WTC11 (cell line): Measurements from ENCODE around the gene ITGAE. TPM values are rescaled to one million over a fixed set of nuclear protein-coding genes. Genes with fewer than 3 reads are reported as not detected.

Experiments used
- ATAC-seq: fragments of 200-7000 bp; cut with Tn5 transposase; 2 replicates; pipeline ENCODE4 v1.10.0; 2021; ENCODE audit warnings: mild to moderate bottlenecking, moderate library complexity
- CTCF ChIA-PET: fragments of 300-600 bp; sonication (Branson Sonifier 250); formaldehyde crosslinking; loops from one replicate; lab custom pipeline; 2021; ENCODE audit warnings: antibody characterized with exemption; lab: Charles Lee
- POLR2A ChIA-PET: fragments of 350-600 bp; sonication (Branson Sonifier 250); formaldehyde crosslinking; loops from one replicate; lab custom pipeline; 2021; ENCODE audit warnings: antibody characterized with exemption; lab: Charles Lee
- DNase-seq: peaks from one replicate; pipeline ENCODE4 v3.0.0; 2021; ENCODE audit warnings: low spot score
- H3K27ac Mint-ChIP-seq: 2 replicates; pipeline ENCODE4 v1.8.0; 2021; ENCODE audit warnings: mixed read lengths
- H3K27me3 Mint-ChIP-seq: 2 replicates; pipeline ENCODE4 v1.8.0; 2021; ENCODE audit warnings: low read depth, mild to moderate bottlenecking, moderate library complexity, mixed read lengths
- H3K36me3 Mint-ChIP-seq: 2 replicates; pipeline ENCODE4 v1.8.0; 2021; ENCODE audit warnings: mixed read lengths
- H3K4me1 Mint-ChIP-seq: 2 replicates; pipeline ENCODE4 v1.8.0; 2022; ENCODE audit warnings: mixed read lengths
- H3K4me3 Mint-ChIP-seq: 2 replicates; pipeline ENCODE4 v1.8.0; 2021; ENCODE audit warnings: mild to moderate bottlenecking, moderate library complexity, mixed read lengths
- H3K9me3 Mint-ChIP-seq: 2 replicates; pipeline ENCODE4 v1.8.0; 2021; ENCODE audit warnings: mixed read lengths
- ATF3 ChIP-seq: sonication (generic); formaldehyde crosslinking; conservative IDR thresholded peaks from 2 replicates; pipeline ENCODE4 v1.8.1; 2022; ENCODE audit warnings: mild to moderate bottlenecking, missing genetic modification reagents
- ATF6 ChIP-seq: sonication (generic); formaldehyde crosslinking; IDR thresholded peaks from 2 replicates; pipeline ENCODE4 v1.8.1; 2023; ENCODE audit warnings: mild to moderate bottlenecking, missing genetic modification reagents
- CREB1 ChIP-seq: sonication (generic); formaldehyde crosslinking; IDR thresholded peaks from 2 replicates; pipeline ENCODE4 v1.8.0; 2023; ENCODE audit warnings: mild to moderate bottlenecking, missing genetic modification reagents
- EMX1 ChIP-seq: fragments of 250-450 bp; sonication (Bioruptor Pico); IDR thresholded peaks from 2 replicates; pipeline ENCODE4 v1.8.0; 2021; ENCODE audit warnings: mild to moderate bottlenecking
- ESRRA ChIP-seq: sonication (generic); formaldehyde crosslinking; IDR thresholded peaks from 2 replicates; pipeline ENCODE4 v1.8.1; 2022; ENCODE audit warnings: mild to moderate bottlenecking, missing genetic modification reagents, borderline replicate concordance
- FOXK1 ChIP-seq: sonication (generic); formaldehyde crosslinking; IDR thresholded peaks from 2 replicates; pipeline ENCODE4 v1.8.0; 2022; ENCODE audit warnings: mild to moderate bottlenecking, moderate library complexity, missing genetic modification reagents
- KAT7 ChIP-seq: sonication (generic); formaldehyde crosslinking; IDR thresholded peaks from 2 replicates; pipeline ENCODE4 v1.8.1; 2023; ENCODE audit warnings: missing genetic modification reagents, mild to moderate bottlenecking, borderline replicate concordance
- MAX ChIP-seq: sonication (generic); formaldehyde crosslinking; IDR thresholded peaks from 2 replicates; pipeline ENCODE4 v1.8.0; 2022; ENCODE audit warnings: mild to moderate bottlenecking, missing genetic modification reagents
- MXD4 ChIP-seq: fragments of 250-450 bp; sonication (Bioruptor Pico); IDR thresholded peaks from 2 replicates; pipeline ENCODE4 v1.8.0; 2021; ENCODE audit warnings: mild to moderate bottlenecking, moderate library complexity, borderline replicate concordance
- MYBL2 ChIP-seq: sonication (generic); formaldehyde crosslinking; IDR thresholded peaks from 2 replicates; pipeline ENCODE4 v1.8.1; 2023; ENCODE audit warnings: mild to moderate bottlenecking, moderate library complexity, missing genetic modification reagents
- NFE2L1 ChIP-seq: sonication (generic); formaldehyde crosslinking; IDR thresholded peaks from 2 replicates; pipeline ENCODE4 v1.8.1; 2023; ENCODE audit warnings: missing genetic modification reagents
- NR1H2 ChIP-seq: sonication (generic); formaldehyde crosslinking; IDR thresholded peaks from 2 replicates; pipeline ENCODE4 v1.9.0; 2021; ENCODE audit warnings: mild to moderate bottlenecking, moderate library complexity, missing genetic modification reagents
- OVOL2 ChIP-seq: fragments of 250-450 bp; sonication (Bioruptor Pico); IDR thresholded peaks from 2 replicates; pipeline ENCODE4 v1.9.0; 2021; ENCODE audit warnings: mild to moderate bottlenecking, borderline replicate concordance
- PREB ChIP-seq: sonication (generic); formaldehyde crosslinking; IDR thresholded peaks from 2 replicates; pipeline ENCODE4 v1.8.1; 2022; ENCODE audit warnings: mild to moderate bottlenecking, missing genetic modification reagents, moderate library complexity, borderline replicate concordance
- RELA ChIP-seq: sonication (generic); formaldehyde crosslinking; IDR thresholded peaks from 2 replicates; pipeline ENCODE4 v1.8.1; 2022; ENCODE audit warnings: missing genetic modification reagents, mild to moderate bottlenecking, borderline replicate concordance
- SP1 ChIP-seq: sonication (generic); formaldehyde crosslinking; conservative IDR thresholded peaks from 2 replicates; pipeline ENCODE4 v1.8.1; 2022; ENCODE audit warnings: missing genetic modification reagents
- STAT6 ChIP-seq: sonication (generic); formaldehyde crosslinking; conservative IDR thresholded peaks from 2 replicates; pipeline ENCODE4 v1.8.1; 2023; ENCODE audit warnings: mild to moderate bottlenecking, low read depth, missing genetic modification reagents, moderate library complexity
- TCF7 ChIP-seq: sonication (generic); formaldehyde crosslinking; IDR thresholded peaks from 2 replicates; pipeline ENCODE4 v1.8.0; 2022; ENCODE audit warnings: mild to moderate bottlenecking, low read depth, missing genetic modification reagents, moderate library complexity
- TEAD4 ChIP-seq: sonication (generic); formaldehyde crosslinking; IDR thresholded peaks from 2 replicates; pipeline ENCODE4 v1.8.0; 2022; ENCODE audit warnings: mild to moderate bottlenecking, missing genetic modification reagents
- ZNF138 ChIP-seq: sonication (generic); formaldehyde crosslinking; conservative IDR thresholded peaks from 2 replicates; pipeline ENCODE4 v1.8.1; 2022; ENCODE audit warnings: mild to moderate bottlenecking, moderate library complexity, missing genetic modification reagents
- ZNF263 ChIP-seq: sonication (generic); formaldehyde crosslinking; IDR thresholded peaks from 2 replicates; pipeline ENCODE4 v1.8.1; 2022; ENCODE audit warnings: low read depth, mild to moderate bottlenecking, moderate library complexity, missing genetic modification reagents
- ZNF416 ChIP-seq: fragments of 250-450 bp; sonication (Bioruptor Pico); IDR thresholded peaks from 2 replicates; pipeline ENCODE4 v1.9.0; 2021; ENCODE audit warnings: mild to moderate bottlenecking, inconsistent platforms
- ZNF512 ChIP-seq: sonication (generic); formaldehyde crosslinking; IDR thresholded peaks from 2 replicates; pipeline ENCODE4 v1.8.1; 2022; ENCODE audit warnings: missing genetic modification reagents, borderline replicate concordance
- ZSCAN18 ChIP-seq: fragments of 250-450 bp; sonication (Bioruptor Pico); IDR thresholded peaks from 2 replicates; pipeline ENCODE4 v2.1.2; 2022; ENCODE audit warnings: mild to moderate bottlenecking, moderate library complexity
- total RNA-seq: library from RNA; stranded (reverse); gene quantifications from 3 replicates; pipeline ENCODE4 v1.2.3, GENCODE V29; 2021

Gene ITGAE
- total RNA-seq, 1 experiment from 2014 or later = 19.5 TPM

GRCh38 chr17:3812771-3813170 lies 11.8 kb upstream of the ITGAE start:
- Mint-ChIP-seq H3K27me3 (no peaks in the 10 kb centered on the region), H3K4me3 (no peak overlapping the region), H3K36me3 (peaks cover 60% of the 10 kb centered on the region), H3K9me3 (no peaks in the 10 kb centered on the region), H3K4me1 (no peaks in the 10 kb centered on the region), H3K27ac (no peak overlapping the region)
- no peak for ATAC-seq
- ChIA-PET CTCF (interaction anchor here (0.6 to 3.4 kb wide), 3 partner anchors 14 to 75 kb away, joined by 3 to 35 read pairs (median 6); no protein-coding TSS in a partner anchor), POLR2A (no interaction called here)
- no peak for DNase-seq
- TF ChIP-seq ZNF263 (CRISPR knock-in tag) = no peak
- TF ChIP-seq TEAD4 = no peak
- no peak for TF ChIP-seq CREB1 (CRISPR knock-in tag)
- no peak for TF ChIP-seq SP1 (CRISPR knock-in tag)
- TF ChIP-seq ATF3 = no peak
- no peak for TF ChIP-seq MXD4 (CRISPR knock-in tag)
- TF ChIP-seq ATF6 (CRISPR knock-in tag) = no peak
- TF ChIP-seq ZNF138 = no peak
- TF ChIP-seq OVOL2 (CRISPR knock-in tag) = no peak
- no peak for TF ChIP-seq TCF7 (CRISPR knock-in tag)
- TF ChIP-seq ZNF416 (CRISPR knock-in tag) = no peak
- TF ChIP-seq NFE2L1 = no peak
- TF ChIP-seq STAT6 (CRISPR knock-in tag) = no peak

GRCh38 chr17:3812284-3812683 lies 11.3 kb upstream of the ITGAE start:
- TF ChIP-seq CREB1 (CRISPR knock-in tag) = no peak
- TF ChIP-seq MAX (CRISPR knock-in tag) = no peak
- no peak for TF ChIP-seq MYBL2 (CRISPR knock-in tag)
- no peak for TF ChIP-seq ESRRA (CRISPR knock-in tag)
- TF ChIP-seq ZSCAN18 (CRISPR knock-in tag) = no peak
- no peak for TF ChIP-seq EMX1
- TF ChIP-seq NR1H2 (CRISPR knock-in tag) = no peak
- no peak for TF ChIP-seq KAT7
- no peak for TF ChIP-seq ZNF512
- TF ChIP-seq TCF7 (CRISPR knock-in tag) = no peak
- TF ChIP-seq FOXK1 = no peak
- no peak for TF ChIP-seq ATF6 (CRISPR knock-in tag)
- TF ChIP-seq RELA (CRISPR knock-in tag) = no peak
- no peak for TF ChIP-seq PREB
- no peaks in the 10 kb centered on the region for H3K4me1 Mint-ChIP-seq
- ChIA-PET POLR2A (no interaction called here), CTCF (interaction anchor here (0.6 to 3.4 kb wide), 3 partner anchors 14 to 74 kb away, joined by 3 to 35 read pairs (median 6); no protein-coding TSS in a partner anchor)
- no peaks in the 10 kb centered on the region for H3K9me3 Mint-ChIP-seq
- no peak overlapping the region for H3K27ac Mint-ChIP-seq
- ATAC-seq (no peak), DNase-seq (no peak)
- no peaks in the 10 kb centered on the region for H3K27me3 Mint-ChIP-seq
- H3K36me3 Mint-ChIP-seq = peaks cover 65% of the 10 kb centered on the region
- no peak overlapping the region for H3K4me3 Mint-ChIP-seq
